GM11168 (cell line): Measurements from ENCODE around the gene DTX1.

Source experiments
- in situ Hi-C: fragments of 300-500 bp; cut with MboI; formaldehyde crosslinking; loops from one replicate; pipeline ENCODE4 v1.12.0; 2022; ENCODE audit warnings: low sequenced_read_pairs; ENCODE audit not compliant: unreplicated experiment

The DTX1 gene

GRCh38 chr12:113054948-113055486 lies 1.5 kb upstream of the DTX1 start:
- in situ Hi-C loops = loop anchor here (5.0 kb wide), 1 partner anchor 42 kb away; no protein-coding TSS in a partner anchor

DNA sequence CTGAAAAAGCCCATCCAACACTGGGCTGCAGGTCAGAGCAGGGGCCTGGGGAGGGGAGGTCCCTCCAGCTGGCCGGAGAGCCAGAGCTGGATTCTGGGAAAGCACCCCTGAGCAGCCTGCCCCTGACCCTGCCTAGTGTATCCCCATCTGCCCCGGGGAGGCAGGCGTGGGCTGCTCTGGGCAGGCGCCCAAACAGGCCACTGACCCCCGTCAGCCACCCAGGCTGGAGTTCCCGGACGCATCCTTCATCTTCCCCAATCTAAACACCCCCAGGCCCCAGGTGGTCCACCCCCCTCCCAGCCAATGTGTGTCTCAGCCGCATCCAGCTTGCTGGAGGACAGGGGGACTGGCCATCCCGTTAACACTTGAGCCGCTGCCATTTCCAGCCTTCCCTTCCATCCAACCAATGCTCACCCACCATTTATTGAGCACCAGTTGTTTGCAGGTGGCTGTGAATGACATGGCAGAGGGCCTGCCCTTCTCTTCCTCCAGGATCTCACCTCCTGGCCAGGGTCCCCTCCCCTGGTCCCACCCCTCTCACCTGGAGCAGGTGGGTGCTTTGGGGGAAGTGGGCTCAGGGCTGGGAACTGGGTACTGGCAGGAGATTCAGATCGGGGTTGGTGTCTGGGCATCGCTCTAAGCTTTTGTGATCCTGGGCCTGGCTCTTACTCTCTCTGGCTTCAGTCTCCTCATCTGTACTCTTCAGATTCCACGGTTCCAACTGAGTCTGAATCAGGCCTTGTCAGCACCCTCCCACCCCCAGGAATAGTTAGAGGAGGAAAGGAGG lies 743 bp upstream of the DTX1 start:
- in situ Hi-C loops = loop anchor here (5.0 kb wide), 1 partner anchor 42 kb away; no protein-coding TSS in a partner anchor

DNA sequence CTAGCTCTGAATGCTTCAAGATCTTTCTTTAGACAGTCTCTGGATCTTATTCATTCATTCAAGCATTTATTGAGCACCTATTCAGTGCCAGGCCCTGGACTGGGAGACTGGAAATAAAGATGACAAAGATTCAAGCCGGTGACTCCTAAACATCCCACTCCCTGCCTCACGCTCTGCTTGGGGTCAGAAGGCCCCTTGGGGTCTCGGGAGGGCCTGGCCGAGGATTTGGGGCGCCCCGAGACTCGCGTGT lies 224 bp upstream of the DTX1 start:
- in situ Hi-C loops = loop anchor here (5.0 kb wide), 1 partner anchor 41 kb away; no protein-coding TSS in a partner anchor

DNA sequence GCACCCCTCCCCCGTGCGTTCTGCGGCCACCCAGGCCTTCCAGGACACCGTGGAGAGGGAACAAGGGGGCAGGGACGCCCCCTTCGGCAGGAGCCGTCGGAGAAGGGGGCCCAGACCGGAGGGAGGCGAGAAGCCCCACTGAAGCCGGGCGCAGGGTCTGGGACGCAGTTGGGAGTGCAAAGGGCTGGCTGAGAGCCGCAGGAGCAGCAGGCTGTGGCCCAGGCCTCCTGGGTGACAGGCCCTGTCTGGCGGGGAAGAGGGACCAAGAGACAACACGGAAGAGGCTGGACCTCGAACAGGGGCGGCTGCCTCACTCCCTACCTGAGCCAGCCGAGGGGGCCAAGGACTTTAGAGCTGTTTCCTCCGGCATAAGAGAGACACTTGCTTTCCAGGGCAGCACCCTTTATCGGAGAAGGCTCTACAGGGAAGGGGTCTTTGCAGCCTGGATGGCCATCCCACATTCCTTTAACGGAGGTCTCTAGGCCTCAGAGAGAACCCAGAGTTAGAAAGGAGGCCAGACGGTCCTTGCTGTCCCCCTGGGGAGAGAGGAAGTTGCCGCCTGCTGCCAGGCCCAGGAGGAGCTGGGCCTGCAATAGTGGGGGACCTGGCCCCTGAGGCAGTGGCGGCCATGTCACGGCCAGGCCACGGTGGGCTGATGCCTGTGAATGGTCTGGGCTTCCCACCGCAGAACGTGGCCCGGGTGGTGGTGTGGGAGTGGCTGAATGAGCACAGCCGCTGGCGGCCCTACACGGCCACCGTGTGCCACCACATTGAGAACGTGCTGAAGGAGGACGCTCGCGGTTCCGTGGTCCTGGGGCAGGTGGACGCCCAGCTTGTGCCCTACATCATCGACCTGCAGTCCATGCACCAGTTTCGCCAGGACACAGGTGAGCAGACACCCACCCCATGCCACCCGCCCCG lies 1.3 kb downstream of the DTX1 start:
- in situ Hi-C loops = loop anchor here (5.0 kb wide), 1 partner anchor 39 kb away; no protein-coding TSS in a partner anchor

GRCh38 chr12:113058553-113058952 lies 2.0 kb downstream of the DTX1 start:
- in situ Hi-C loops = loop anchor here (5.0 kb wide), 1 partner anchor 39 kb away; no protein-coding TSS in a partner anchor

DNA sequence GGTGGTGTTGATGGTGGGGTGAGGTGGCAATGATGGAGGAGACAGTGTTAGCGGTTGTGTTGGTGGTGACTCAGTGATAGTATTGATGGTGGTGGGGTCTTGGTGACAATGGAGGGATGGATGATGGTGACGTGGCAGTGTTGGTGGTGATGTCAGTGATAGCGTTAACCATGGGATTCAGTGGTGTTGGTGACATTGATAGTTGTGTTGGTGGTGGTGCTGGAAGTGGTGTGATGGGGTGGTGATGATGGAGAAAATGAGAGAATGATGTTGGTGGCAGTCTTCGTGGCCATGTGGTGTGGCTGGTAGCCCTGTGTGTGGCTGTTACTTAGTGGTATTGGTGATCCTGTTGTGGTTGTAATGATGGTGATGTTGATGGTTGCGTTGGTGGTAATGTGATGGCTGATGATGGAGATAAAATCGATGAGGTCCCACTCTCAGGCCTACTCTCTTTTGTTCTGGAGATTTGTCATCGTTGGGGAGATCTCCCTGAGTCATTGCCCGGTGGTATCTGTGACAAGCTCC lies 2.6 kb downstream of the DTX1 start:
- in situ Hi-C loops = loop anchor here (5.0 kb wide), 1 partner anchor 38 kb away; no protein-coding TSS in a partner anchor

DNA sequence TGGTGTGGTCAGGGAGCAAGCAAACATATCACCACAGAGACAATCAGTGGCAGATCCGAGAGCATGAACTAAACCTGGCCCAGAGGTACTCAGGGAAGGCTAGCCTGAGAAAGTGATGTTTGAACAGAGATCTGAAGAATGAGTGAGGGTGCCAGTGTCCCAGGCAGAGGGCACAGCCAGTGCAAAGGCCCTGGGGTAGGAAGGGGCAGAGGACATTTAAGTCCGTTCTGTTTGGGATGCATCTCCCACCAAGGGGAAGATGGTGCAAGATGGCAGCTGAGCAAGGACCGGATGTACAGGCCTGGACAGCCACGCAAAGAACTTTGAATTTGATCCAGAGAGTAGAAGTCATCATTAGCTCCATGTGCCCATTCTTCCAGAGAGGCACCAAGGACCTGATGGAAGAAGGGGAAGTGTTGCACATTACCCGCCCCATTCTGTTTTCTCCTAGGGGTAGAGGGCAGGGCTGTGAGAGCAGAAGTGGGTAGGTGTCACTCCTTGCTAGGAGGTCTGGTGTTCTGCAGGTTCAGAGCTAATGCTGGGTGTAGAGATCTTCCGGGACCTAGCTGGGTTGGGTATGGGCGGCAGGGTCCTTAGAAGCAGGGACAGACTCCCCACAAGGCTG lies 3.9 kb downstream of the DTX1 start:
- in situ Hi-C loops = no loop called here

DNA sequence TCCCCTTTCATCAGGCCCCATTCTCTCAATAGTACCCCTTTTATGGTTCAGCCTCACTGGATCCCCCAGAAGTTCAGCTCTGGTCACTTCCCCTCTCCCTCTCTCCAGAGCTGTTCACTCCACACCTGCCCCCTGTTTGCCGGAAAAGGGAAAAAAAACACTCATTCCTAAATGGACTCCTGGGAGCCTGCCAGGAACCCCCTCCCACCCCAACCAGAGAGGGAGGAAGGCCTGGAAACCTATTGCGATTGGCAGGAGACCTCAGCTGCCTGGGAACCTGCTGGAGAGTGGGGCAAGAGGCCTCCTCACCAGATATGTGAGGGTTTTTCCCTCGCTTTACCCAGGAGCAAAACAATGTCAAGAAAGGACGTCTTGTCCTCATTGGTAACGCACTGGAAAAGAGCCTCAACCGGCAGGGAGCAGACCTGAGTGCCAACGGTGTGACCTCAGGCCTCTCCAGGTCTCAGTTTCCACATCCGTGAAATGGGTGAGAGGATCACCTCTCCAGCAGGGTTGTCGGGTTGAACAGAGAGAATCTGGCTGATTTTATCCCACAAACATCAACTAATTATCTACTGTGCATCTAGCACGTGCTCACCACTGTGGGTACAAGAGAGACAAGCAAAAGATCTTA lies 4.6 kb downstream of the DTX1 start:
- in situ Hi-C loops = no loop called here

GRCh38 chr12:113062502-113063395 lies 6.2 kb downstream of the DTX1 start:
- in situ Hi-C loops = no loop called here

- in situ Hi-C loops = no loop called here
These were observed 7.1 kb downstream of the DTX1 start for GRCh38 chr12:113063396-113064350.

- in situ Hi-C loops = no loop called here
These were observed 8.0 kb downstream of the DTX1 start for GRCh38 chr12:113064395-113065125.

DNA sequence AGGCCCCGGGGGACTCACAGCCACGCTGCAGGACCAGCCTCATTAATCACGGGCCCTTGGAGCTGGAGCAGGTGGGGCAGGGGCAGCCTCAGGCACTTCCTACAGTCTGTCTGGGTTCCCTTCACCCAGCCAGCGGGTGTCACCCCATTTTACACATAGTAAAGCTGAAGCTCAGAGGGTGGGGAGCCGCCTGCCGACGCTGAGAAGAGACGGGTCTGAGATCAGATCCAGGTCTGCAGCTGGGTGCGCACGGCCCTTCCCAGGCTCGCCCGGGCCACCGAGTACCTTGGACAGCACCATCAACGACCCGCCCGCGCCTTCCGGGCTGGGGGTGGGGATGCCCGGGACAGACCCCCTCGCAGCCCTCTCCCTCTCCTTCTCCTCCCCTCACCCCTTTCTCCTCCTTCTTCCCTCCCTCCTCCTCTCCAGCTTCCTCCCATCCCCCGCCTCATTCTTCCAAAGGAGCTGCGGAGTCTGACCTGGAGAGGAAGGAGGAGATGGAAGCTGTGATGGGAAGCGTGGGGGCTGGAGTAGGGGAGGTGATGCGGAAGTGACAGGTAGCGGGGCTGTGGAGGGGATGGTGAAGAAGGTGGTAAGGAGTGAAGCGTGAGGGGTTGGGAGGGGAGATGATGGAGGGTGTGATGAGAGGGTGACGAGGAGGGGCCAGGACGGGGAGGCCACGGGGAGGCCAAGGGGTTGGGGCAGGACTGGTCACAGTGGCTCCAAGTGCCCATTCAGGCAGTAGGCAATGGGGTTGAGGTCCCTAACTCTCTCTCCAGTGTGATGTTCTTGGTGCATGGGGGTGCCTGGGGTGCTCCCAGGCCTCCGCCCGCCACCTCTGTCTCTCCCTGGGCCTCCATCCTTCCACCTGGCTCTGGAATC lies 8.8 kb downstream of the DTX1 start:
- in situ Hi-C loops = no loop called here

DNA sequence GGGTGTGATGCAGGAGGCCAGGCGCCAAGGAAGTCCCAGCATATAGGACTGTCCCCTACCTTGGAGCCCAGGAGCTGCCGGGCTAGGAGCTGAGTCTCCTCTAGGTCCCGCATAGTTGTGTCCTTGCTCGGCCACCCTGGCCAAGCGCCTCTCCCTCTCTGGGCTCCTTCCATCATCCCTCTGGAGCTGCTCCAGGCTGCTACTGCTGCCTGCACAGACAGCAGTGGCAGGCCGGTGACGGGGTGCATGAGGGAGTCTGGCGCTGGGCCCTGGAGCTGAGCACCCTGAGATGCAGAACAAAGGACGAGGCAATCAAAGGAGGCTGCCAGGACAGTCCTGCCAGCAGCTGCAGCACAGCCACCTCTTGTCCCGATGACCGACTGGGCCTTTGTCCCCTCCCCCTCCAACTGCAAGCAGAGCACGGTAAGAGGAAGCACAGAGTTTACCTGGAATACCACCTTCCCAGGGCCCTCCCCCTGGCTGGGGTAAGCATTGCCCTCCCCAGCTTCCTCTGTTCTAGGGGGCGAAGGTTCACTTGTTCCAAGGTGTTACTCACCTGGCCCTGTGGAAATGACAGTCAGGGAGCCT lies 10.4 kb downstream of the DTX1 start:
- in situ Hi-C loops = no loop called here

DNA sequence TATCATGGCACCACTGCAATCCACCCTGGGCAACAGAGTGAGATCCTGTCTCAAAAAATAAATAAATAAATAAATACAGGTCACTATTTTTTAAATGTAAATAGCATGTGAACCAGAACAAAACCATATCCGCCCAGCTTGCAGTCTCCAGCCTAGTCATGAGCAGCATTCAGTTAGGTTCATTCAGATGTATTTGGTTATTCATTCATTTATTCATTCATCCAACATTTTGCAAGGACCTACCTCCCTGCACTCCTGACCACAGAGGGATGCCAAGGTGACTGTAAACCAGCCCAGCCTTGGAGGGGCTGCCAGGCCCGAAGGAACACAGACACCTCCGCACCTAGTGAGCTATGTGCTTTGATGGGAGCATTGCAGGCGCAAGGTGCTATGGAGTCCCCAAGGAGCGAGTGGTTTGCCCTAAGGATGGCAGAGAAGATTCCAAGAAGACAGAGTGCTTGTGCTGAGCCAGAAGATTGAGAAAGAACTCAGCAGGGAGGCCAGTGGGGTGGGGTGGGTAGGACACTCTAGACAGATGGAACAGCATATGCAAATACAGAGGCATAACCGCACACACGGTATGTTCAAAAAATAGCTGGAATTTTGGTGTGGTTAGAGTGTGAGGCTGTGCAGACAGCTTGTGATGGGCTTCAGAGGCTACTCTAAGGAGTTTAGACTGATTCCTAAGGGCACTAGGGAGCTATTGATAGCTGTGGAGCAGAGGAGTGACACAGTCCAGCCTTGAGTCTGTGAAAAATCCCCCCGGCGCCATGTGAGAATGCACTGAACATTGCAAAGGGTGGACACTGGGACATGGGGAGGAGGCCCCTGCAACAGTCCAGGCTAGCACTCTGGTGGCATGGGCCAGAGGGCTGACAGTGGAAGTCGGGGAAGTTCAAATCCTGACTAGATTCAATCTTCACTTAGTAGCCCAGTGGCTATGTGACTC lies 11.7 kb downstream of the DTX1 start:
- in situ Hi-C loops = no loop called here

GRCh38 chr12:113069149-113069548 lies 12.6 kb downstream of the DTX1 start:
- in situ Hi-C loops = no loop called here
